H1 (cell line): ENCODE data around the gene CHD6.

Experiments used
- BACH1 ChIP-seq: IDR thresholded peaks from 2 replicates; pipeline ENCODE4 v1.6.1; 2012; ENCODE audit warnings: low read length, improper control_type of control experiment
- CREB1 ChIP-seq: IDR thresholded peaks from 2 replicates; pipeline ENCODE4 v1.6.1; 2012; ENCODE audit warnings: inconsistent platforms
- CTCF ChIP-seq, 3 experiments: IDR thresholded peaks; 1 replicate in 2 of 3; 2 replicates in 1 of 3; pipeline versions ENCODE4 v1.5.1 to v1.6.1; 2011; ENCODE audit warnings: low read length in 3 of 3, mild to moderate bottlenecking in 3 of 3, inconsistent platforms in 2 of 3, low read depth in 1 of 3, moderate library complexity in 1 of 3; ENCODE audit not compliant: insufficient read depth in 1 of 3; ENCODE audit errors: control extremely low read depth in 1 of 3
- MAX ChIP-seq: IDR thresholded peaks from 2 replicates; pipeline ENCODE4 v1.6.1; 2012; ENCODE audit warnings: inconsistent platforms
- POLR2A ChIP-seq, 2 experiments: IDR thresholded peaks; 1 replicate in 1 of 2; 2 replicates in 1 of 2; pipeline ENCODE4 v1.6.1; 2011; ENCODE audit warnings: low read depth in 2 of 2, low read length in 2 of 2, mild to moderate bottlenecking in 2 of 2; ENCODE audit errors: control extremely low read depth in 1 of 2
- POLR2AphosphoS5 ChIP-seq: IDR thresholded peaks from 2 replicates; pipeline ENCODE4 v1.6.1; 2011; ENCODE audit warnings: low read depth, low read length
- RXRA ChIP-seq: IDR thresholded peaks from 2 replicates; pipeline ENCODE4 v1.6.1; 2011; ENCODE audit warnings: low read depth, mild to moderate bottlenecking, low read length, moderate library complexity; ENCODE audit not compliant: insufficient read depth
- USF2 ChIP-seq: IDR thresholded peaks from 2 replicates; pipeline ENCODE4 v1.6.1; 2011; ENCODE audit warnings: low read length, improper control_type of control experiment
- ZNF274 ChIP-seq: IDR thresholded peaks from 2 replicates; pipeline ENCODE4 v1.7.0; 2012; ENCODE audit warnings: low read length, borderline replicate concordance; ENCODE audit errors: extremely low read depth

GRCh38 chr20:41363601-41364000 is 254.6 kb downstream of the CHD6 start:
- TF ChIP-seq CTCF (IDR thresholded peaks at IDR 0.05; ENCODE audit: control extremely low read depth in 1 of 3, insufficient read depth in 1 of 3, low read depth in 1 of 3, low read length in 3 of 3) = no peak
- no peak for TF ChIP-seq POLR2A (IDR thresholded peaks at IDR 0.05; ENCODE audit: control extremely low read depth in 1 of 2, low read depth in 2 of 2, low read length in 2 of 2)
- no peak for TF ChIP-seq USF2
- no peak for TF ChIP-seq MAX
- no peak for TF ChIP-seq RXRA
- no peak for TF ChIP-seq BACH1
- TF ChIP-seq ZNF274 = no peak
- no peak for TF ChIP-seq CREB1
- no peak for TF ChIP-seq POLR2AphosphoS5
